RWPE2 (cell line): ENCODE results near the gene CEP112.

ENCODE experiments used
- ATAC-seq: fragments of 200-7000 bp; cut with Tn5 transposase; 3 replicates; pipeline ENCODE4 v1.9.1; 2021; ENCODE audit warnings: low read depth
- DNase-seq: peaks from one replicate; pipeline ENCODE4 v3.0.0-alpha.2; 2020; ENCODE audit warnings: low spot score
- H3K27ac ChIP-seq: fragments of 450-650 bp; 2 replicates; pipeline ENCODE4 v1.5.1; 2017; ENCODE audit warnings: mild to moderate bottlenecking; ENCODE audit not compliant: poor library complexity, severe bottlenecking
- H3K27me3 ChIP-seq: fragments of 250-450 bp; sonication (Bioruptor Pico); 2 replicates; pipeline ENCODE4 v1.5.1; 2021; ENCODE audit warnings: mild to moderate bottlenecking, moderate library complexity; ENCODE audit not compliant: insufficient read depth, poor library complexity, severe bottlenecking
- H3K36me3 ChIP-seq: fragments of 250-450 bp; sonication (Bioruptor Pico); 2 replicates; pipeline ENCODE4 v1.5.1; 2020; ENCODE audit warnings: low read depth, mild to moderate bottlenecking, moderate library complexity
- H3K4me1 ChIP-seq: fragments of 250-450 bp; sonication (Bioruptor Pico); 2 replicates; pipeline ENCODE4 v1.5.1; 2021; ENCODE audit warnings: mild to moderate bottlenecking, moderate library complexity; ENCODE audit not compliant: insufficient read depth, poor library complexity, severe bottlenecking
- H3K4me3 ChIP-seq: fragments of 250-450 bp; sonication (Bioruptor Pico); 2 replicates; pipeline ENCODE4 v1.5.1; 2021; ENCODE audit warnings: mild to moderate bottlenecking, moderate library complexity; ENCODE audit not compliant: severe bottlenecking
- H3K9me3 ChIP-seq: fragments of 250-450 bp; sonication (Bioruptor Pico); 2 replicates; pipeline ENCODE4 v1.5.1; 2021; ENCODE audit warnings: mild to moderate bottlenecking, moderate library complexity; ENCODE audit not compliant: severe bottlenecking
- CTCF ChIP-seq: fragments of 450-650 bp; IDR thresholded peaks from one replicate; pipeline ENCODE4 v1.5.1; 2017; ENCODE audit warnings: mild to moderate bottlenecking, moderate library complexity; ENCODE audit not compliant: poor library complexity, severe bottlenecking

The CEP112 gene

GRCh38 chr17:65727246-65727645, 464.7 kb downstream of the CEP112 start:
- TF ChIP-seq CTCF: no peak
- Histone ChIP-seq H3K4me3 (no peak overlapping the region), H3K27ac (no peak overlapping the region), H3K27me3 (no peaks in the 10 kb centered on the region), H3K4me1 (no peaks in the 10 kb centered on the region), H3K9me3 (no peaks in the 10 kb centered on the region), H3K36me3 (no peaks in the 10 kb centered on the region)
- no peak for ATAC-seq
- DNase-seq: no peak

GRCh38 chr17:65723431-65724151, 468.3 kb downstream of the CEP112 start:
- Histone ChIP-seq H3K36me3 (no peaks in the 10 kb centered on the region), H3K27me3 (no peaks in the 10 kb centered on the region), H3K4me1 (no peaks in the 10 kb centered on the region), H3K4me3 (no peak overlapping the region), H3K9me3 (no peaks in the 10 kb centered on the region), H3K27ac (no peak overlapping the region)
- DNase-seq: no peak
- no peak for TF ChIP-seq CTCF
- no peak for ATAC-seq

- ATAC-seq (no peak), DNase-seq (no peak)
- Histone ChIP-seq H3K36me3 (no peaks in the 10 kb centered on the region), H3K27ac (no peak overlapping the region), H3K27me3 (no peaks in the 10 kb centered on the region), H3K4me1 (no peaks in the 10 kb centered on the region), H3K9me3 (no peaks in the 10 kb centered on the region), H3K4me3 (no peak overlapping the region)
- no peak for TF ChIP-seq CTCF
Observed at GRCh38 chr17:65718601-65719000, 473.3 kb downstream of the CEP112 start.

GRCh38 chr17:65712383-65713267, 479.3 kb downstream of the CEP112 start:
- Histone ChIP-seq H3K27ac (no peak overlapping the region), H3K27me3 (no peaks in the 10 kb centered on the region), H3K4me1 (no peaks in the 10 kb centered on the region), H3K4me3 (no peak overlapping the region), H3K9me3 (no peaks in the 10 kb centered on the region), H3K36me3 (no peaks in the 10 kb centered on the region)
- DNase-seq (no peak), ATAC-seq (no peak)
- no peak for TF ChIP-seq CTCF
